Hematopoietic multipotent progenitor cell treated with erythropoietin and hydrocortisone succinate and interleukin-3 and kit ligand, for 4 days (in vitro differentiated cells): ENCODE measurements around the gene HNRNPUL2.
"Not testable (repeated sequence)": the region's sequence is repeated elsewhere in the genome, so short reads cannot be mapped to it uniquely, and the experiment has no call there.

Source experiments
- DNase-seq: peaks from one replicate; pipeline ENCODE4 v3.0.0-alpha.2; 2015

Gene HNRNPUL2

DNA sequence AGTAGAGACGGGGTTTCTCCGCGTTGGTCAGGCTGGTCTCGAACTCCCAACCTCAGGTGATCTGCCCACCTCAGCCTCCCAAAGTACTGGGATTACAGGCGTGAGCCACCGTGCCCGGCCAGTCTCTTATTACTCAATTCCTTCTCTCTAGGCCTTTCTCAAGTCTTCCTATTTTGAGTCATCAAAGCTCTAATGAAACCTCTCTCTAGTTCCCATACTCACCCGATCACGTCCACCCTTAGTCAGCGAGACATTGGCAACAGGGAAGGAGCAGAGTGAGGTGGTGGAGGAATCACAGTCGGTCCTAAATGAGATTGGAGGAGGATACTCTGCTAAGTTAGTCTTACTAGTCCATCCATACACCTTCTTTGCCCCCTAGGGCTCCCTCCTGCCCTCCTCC lies 25.0 kb downstream of the HNRNPUL2 start:
- no peak for DNase-seq

DNA sequence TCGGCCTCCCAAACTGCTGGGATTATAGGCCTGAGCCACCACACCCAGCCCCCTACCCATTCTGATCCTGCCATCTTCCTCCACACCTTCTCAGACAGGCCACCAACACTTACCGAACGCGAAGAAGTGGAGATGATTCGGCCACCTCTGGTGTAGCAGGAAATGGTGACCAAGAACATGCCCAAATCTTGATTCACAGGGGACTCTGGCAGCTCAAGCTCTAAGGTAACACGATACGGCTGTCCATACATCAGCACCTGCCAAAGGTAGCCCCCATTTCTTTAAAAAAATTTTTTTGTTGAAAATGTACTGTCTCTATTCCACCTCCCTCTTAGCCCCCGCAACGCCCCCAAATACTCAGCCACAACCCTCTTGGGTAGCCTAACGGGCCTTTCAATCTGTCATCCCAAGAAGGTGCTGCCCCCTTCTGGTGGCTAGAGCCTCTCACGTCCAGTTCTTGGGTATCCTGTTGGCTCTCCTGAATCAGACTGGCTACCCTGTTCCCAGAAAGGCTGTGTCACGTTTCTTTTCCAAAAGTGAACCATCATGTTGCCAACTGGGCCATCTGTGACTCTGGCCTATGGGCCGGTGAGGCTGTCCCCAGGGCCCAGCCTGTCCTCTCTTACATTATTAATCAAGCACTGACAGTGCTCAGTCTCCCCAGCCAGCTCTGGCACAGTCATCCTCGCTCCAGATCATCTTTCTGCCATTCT lies 32.6 kb downstream of the HNRNPUL2 start:
- DNase-seq = peak; percentile 92

DNA sequence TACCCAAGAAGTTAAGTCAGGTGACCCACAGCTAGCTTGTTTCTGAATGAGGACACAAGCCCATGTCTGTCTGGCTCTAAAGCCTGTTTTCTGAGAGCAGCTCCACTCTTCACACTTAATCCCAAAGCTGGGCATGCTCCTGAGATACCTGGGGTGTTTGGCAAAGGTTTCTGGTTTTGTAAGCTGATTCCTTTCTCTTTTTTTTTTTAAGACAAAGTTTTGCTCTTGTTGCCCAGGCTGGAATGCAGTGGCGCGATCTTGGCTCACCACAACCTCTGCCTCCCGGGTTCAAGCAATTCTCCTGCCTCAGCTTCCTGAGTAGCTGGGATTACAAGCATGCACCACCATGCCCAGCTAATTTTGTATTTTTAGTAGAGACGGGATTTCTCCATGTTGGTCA lies 33.6 kb downstream of the HNRNPUL2 start:
- DNase-seq = not testable (repeated sequence)

DNA sequence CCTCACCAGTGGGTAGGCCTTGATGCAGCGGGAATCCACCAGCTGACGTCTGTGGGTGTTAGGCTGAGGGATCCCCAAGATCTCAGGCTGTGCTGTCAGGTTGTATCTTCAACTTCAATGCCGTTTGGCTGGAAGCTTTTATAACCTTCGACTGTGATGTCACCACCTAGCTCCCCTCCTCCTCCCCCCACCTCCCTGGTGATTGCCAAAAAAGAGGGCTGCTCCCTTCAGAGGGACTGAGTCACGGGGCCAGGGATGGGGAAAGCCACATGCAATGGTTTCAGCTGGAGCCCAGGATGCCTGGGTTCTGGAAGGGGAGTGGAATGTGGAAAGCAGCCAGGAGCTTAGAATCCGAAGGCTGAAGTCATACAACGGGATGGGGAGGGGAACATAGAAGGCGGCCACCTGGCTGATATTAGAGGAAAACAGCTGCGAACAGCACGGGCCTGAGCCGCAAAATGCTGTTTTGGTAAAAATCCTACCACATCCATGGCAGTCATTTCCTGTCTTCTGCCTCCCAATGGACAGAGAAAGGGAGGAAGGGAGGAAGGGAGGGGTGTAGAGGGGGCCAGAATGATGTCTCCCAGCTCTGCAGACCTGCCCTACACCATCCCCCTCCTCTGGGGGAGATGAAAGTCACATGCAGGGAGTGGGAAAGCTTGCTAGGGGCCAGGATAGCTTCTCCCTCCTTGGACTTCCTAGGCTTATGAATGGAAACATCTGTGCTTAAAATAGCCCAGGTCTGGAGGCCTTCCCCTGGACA lies 37.7 kb downstream of the HNRNPUL2 start, which contains the start of gene LRRN4CL:
LRRN4CL (minus strand) TSS at position 110 of the 763 bp plus-strand sequence. CDS start 1,022 bp downstream, outside the sequence.
- no peak for DNase-seq

DNA sequence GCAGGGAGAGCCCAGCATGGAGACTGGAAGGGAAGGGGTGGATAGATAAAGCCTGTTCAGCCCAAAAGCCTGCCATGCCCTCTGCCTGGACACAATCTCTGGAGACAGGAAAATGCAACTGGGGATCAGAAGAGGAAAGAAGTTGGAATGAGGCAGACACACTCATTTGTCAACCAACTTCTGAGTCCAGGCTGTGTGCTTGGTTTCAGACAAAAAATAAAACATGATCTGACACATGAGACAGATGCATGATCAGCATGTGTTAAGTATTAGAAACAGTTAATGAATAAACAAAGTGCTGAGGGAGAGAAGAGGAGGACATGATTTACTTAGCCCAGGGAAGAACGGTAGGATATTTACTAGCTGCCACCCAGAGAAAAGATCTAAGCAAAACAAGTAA lies 38.8 kb downstream of the HNRNPUL2 start:
- DNase-seq = no peak

DNA sequence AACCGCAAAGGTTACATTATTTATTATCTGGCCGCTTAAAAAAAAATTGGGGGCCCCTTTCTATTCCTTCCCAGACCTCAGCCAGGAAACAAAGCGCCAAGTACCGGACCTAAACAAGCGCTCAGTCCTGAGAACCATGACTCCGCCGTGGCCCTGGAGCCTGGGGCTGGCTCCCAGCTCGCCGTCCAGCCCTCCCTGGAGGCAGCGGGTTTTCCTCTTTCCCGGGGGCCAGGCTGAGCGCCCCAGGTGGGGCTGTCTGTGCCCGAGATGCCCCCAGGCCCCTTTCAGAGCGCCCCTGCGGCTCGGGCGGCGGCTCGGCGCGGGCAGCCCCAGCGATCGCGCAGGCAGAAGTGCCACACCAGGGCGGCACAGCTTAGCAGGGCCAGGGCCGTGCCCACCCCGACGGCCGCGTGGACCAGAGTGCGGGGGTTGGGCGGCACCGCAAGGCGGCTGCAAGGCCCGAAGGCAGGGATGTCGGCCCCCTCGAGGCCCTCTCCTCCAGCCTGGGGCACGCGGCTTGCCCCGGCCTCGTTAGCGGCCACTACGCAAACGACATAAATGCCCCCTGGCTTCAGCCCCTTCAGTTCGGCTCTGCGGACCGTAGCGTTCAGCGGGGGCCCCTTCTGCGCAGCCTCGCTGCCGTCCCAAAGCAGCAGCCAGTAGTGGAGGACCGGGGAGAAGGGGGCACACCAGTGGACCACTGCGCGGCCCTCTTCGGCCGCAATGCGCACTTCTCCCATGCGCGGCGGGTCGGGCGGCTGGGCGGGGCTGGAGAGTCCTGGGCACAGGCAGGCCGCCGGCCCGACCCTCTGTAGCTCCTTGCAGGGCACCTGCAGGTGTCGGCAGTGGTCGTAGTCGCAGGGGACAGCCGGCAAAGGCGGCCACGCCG lies 39.5 kb downstream of the HNRNPUL2 start:
- no peak for DNase-seq

DNA sequence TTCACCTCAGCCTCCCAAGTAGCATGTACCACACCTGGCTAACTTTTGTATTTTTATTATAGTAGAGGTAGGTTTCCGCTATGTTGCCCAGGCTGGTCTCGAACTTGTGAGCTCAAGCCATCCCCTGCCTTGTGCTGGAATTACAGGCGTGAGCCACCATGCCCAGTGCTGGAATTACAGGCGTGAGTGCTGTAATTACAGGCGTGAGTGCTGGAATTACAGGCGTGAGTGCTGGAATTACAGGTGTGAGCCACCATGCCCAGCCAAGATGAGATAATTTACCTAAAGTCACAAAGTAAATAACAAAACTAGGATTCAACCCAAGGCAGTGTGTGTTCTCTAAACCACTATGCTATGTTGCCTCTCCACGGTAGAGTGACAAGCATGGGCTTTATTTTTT lies 44.7 kb downstream of the HNRNPUL2 start:
- no peak for DNase-seq

DNA sequence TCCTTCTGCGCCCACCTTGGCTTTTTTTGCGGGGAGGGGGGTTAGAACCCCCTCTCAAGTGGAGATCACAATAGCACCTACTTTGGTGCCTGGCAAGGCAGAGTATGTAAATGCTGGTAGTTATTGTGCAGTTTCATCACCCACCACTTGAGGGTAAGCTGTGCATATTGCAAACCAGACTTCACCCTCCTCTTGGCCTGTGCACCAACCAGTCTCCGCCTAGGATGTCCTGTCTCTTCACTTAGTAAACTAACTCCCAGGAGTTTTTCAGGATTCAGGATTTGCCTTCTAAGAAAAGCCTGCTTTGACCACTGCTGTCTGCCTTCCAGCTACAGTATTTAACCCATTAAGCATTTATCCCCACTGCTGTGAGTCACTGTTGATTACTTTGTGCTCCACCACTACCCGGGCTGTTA lies 46.4 kb downstream of the HNRNPUL2 start:
- DNase-seq = peak; percentile 92

DNA sequence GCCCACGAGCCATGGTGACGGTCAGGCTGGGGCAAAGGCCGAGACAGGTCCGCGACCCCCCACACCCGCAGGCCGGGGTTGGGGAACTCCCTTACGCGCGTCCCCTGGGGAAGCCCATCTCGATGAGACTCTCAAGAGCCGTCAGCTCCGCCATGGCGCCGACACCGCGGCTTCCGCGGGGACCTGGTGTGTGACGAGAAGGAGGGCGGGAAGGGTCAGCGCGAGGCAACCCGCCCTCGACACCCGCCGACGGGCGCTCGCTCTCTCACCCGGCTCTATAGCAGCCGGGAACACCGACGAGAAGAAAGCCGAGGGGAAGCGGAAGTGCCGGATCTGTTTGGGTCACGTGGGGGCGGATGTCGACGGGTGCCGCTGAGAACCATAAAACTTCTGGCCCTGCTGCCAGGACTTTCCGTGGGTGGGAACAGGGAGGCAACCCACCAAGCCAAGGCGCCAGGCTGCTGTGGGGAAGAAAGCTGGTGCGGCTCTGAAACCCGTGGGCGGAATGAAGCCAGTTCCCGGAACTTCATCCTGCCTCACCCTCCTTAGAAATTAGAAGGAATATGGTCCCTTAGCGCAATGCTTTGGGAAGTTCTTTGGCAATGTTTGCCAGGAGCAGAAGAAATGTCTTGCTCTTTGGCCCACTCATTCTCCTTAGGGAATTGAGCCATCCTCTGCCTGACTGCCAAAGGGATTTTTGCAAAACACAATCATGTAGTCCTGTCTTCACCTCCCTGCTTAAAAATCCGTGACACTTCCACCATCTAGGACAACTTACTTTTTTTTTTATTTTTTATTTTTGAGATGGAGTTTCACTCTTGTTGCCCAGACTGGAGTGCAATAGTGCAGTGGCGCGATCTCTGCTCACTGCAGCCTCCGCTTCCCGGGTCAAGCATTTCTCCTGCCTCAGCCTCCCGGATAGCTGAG lies 48.2 kb downstream of the HNRNPUL2 start, which contains the start of gene UBXN1:
UBXN1 (minus strand) TSS at position 304 of the 927 bp plus-strand sequence; CDS start at position 154, 150 bp downstream.
- peak; percentile 96 for DNase-seq

DNA sequence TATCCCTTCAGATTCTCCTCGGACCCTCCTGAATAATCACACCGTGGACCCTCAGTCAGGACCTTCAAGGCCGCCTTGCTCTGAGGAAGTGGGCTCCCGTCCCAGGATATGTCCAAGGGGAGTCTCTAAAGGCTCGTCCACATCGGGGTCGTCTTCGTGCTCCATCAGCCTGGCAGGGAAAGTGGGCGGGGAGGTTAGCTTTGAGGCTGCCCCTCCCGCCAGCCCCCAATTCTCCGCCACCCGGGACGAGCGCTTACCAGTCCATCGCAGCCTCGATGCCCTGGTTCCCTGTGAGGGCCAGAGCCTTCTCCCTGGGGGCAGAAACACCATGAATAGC lies 48.9 kb downstream of the HNRNPUL2 start:
- DNase-seq = no peak

DNA sequence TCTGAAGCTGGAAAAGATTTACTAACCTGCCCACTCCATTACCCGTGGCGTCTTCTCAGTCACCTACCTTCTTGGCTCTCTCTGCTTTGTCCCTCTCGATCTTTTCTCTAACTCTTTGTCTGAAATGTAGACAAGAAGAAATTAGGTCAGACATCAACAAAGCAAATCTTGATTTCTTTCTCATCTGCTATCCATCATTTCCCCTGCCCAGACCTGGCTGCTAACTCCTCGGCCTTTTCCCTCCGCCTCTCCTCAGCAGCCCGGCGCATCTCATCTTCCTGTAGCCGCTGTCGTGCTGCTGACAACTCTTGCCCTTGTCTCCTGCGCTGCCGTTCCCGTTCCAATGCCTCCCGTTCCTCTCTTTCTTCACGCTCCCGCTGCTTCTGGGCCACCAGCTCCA lies 49.5 kb downstream of the HNRNPUL2 start:
- DNase-seq = no peak

DNA sequence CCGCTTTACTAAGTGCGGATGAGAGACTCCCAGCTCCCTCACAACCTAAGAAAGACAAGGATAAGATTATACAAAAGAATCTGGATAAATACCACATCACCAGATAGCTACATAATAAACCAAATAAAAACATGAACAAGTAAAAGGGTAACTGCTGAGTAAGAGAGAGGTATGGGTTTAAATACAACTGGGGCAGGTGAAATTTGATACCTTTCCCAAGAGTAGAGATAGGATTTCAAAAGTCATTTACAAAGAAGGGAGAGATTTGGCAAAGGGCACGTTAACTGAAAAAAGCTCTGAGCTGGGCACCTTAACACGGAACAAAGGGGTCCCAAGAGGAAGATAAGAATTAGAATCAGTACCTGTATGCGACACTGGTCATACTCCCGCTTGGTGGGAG lies 50.1 kb downstream of the HNRNPUL2 start:
- no peak for DNase-seq

DNA sequence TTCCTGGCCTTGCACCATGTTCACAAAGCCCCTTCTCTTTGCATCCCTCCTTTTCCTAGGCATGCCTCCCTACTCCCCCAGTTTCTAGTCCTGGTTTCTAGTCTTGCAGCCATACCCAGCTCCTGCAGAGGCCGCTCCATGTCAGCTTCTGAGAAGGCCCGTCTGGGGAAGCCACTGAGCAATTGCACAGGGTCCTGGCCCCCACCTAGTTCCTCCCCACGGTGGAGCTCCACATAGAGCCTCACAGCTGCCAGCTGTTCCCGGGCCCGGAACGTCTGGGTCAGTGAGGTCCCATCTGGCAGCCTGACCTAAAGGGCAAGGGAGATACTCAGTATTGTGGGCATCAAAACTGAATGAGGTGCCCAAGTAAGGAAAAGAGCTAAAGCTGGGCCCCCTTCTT lies 50.6 kb downstream of the HNRNPUL2 start:
- DNase-seq = peak; percentile 13

DNA sequence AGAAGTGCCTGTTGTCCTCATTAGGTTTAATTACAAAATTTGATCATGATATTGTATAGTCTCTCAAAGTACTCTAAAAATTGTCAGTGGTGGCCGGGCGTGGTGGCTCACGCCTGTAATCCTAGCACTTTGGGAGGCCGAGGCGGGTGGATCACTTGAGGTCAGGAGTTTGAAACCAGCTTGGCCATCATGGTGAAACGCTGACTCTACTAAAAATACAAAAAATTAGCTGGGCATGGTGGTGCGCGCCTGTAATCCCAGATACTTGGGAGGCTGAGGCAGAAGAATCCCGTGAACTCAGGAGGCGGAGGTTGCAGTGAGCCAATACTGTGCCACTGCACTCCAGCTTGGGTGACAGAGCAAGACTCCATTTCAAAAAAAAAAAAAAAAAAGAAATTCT lies 51.8 kb downstream of the HNRNPUL2 start:
- not testable (repeated sequence) for DNase-seq

DNA sequence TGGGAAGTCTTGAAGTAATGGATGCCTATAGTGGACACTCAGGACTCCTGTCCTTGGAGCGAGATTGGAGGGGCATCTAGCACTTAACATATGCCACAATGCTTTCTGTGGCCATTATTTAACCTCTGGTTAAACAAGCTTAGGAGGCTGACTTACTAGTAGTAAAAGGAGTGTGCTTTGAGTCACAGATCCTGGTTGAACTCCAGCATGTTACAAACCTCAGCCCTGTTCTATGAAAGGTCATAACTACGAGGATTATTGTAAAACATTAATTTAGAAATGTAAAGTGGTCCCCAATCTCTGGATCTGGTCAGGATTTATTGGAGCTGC lies 54.1 kb downstream of the HNRNPUL2 start:
- DNase-seq = no peak

DNA sequence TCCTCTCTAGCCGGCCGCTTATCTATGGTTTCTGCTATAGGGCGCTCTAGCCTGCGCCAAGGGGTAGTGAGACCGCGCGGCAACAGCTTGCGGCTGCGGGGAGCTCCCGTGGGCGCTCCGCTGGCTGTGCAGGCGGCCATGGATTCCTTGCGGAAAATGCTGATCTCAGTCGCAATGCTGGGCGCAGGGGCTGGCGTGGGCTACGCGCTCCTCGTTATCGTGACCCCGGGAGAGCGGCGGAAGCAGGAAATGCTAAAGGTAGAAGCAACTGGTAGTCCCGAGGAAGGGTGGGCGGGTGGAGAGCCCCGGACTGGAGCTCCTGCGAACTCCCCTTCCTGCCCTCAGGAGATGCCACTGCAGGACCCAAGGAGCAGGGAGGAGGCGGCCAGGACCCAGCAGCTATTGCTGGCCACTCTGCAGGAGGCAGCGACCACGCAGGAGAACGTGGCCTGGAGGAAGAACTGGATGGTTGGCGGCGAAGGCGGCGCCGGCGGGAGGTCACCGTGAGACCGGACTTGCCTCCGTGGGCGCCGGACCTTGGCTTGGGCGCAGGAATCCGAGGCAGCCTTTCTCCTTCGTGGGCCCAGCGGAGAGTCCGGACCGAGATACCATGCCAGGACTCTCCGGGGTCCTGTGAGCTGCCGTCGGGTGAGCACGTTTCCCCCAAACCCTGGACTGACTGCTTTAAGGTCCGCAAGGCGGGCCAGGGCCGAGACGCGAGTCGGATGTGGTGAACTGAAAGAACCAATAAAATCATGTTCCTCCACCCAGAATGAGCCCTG lies 55.5 kb downstream of the HNRNPUL2 start, which contains the start of the genes LBHD1 and UQCC3:
LBHD1 (minus strand) TSS at position 660 of the 782 bp plus-strand sequence. CDS start 2,236 bp downstream, outside the sequence.
UQCC3 (plus strand) TSS at position 66 of the 782 bp plus-strand sequence; CDS start at position 139, 73 bp downstream.
- DNase-seq = peak; percentile 92

DNA sequence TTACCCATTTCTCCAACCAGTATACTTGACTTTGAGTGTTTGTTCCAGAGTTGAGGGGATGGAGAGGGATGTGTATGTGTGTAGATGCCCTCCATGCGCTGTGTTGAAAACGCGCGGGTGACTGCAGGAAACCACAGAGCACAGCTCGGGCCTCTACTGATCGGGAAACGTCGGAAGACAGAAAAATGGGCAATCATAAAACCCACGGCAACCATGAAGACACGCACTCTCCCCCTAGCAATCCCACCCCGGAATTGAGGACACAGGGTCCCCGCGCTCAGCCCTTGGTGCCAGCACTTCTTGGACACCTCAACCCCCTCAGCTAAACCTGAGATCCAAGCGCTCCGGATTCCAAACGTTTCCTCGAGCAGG lies 56.0 kb downstream of the HNRNPUL2 start:
- no peak for DNase-seq

DNA sequence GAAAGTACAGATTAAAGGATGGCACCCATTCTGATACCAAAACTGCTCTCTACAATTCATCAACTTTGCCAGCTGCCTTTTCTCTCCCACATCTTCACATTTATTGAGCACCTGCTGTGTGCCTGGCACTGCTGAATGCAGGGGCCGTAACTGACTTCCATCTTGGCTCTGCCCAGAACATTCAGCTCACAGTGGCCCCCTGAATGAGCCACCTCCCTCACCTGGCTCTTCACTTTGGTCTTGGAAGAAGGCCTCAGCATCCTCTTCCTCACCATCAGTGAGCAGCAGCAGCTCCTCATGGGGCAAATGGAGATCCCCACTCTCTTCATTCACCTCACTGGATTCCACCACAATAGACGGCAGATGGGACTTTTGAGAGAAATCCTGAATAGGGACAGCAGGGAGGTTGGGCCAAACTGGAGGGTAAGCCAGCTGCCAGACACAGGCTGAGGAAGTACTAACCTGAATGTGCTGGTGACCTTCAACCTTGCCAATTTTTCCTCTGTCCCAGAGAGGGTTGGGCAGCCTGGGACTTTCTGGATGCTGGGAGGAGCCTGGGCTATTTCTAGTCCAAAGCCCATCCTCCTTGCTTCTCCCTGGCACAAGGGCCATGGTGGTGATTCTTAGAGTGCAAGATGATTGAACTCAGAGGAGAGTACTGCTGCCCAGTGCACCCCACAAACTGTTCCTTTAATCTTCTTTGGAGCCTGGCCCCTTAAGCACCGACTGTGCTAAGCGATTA lies 57.7 kb downstream of the HNRNPUL2 start:
- peak; percentile 39 for DNase-seq

DNA sequence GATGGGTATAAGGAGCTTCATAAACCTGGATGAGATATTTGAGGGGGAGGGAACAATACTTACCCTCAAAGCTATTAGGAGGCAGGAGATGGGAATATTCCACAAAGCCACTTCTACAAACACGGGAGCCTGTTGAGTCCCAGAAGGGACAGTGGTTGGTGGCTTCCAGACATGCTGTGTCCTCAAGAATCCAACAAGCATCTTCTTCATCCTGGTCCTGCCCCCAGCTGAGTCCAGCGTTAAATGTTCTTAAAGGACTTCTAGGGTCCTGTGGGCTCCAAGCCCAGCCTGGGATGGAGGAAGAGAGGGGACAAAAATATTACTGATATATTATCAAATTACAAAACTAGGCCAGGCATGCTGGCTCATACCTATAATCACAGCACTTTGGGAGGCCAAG lies 59.8 kb downstream of the HNRNPUL2 start:
- DNase-seq = no peak

DNA sequence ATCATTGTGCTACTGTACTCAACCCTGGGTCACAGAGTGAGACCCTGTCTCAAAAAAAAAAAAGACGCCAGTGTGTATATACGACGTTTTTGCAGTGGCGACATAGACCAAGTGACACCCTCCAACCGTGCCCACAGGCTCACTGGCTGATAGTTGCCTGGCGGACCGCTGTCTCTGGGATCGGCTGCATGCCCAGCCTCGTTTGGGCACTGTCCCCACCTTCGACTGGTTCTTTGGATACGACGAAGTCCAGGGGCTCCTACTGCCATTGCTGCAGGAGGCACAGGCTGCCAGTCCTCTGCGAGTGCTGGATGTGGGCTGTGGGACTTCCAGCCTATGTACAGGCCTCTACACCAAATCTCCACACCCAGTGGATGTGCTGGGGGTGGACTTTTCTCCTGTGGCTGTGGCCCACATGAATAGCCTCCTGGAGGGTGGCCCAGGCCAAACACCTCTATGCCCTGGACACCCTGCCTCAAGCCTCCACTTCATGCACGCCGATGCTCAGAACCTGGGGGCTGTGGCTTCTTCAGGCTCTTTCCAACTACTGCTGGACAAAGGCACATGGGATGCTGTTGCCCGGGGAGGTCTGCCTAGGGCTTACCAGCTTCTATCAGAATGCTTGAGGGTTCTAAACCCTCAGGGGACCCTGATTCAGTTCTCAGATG lies 60.9 kb downstream of the HNRNPUL2 start:
- DNase-seq = peak; percentile 29
